HAP-1 (cell line): ENCODE measurements around the gene GALR2.

Source experiments
- DNase-seq, 2 experiments: peaks; one replicate each; pipeline ENCODE4 v3.0.0-alpha.2; 2016 to 2020; ENCODE audit warnings: low spot score in 2 of 2
- H3K27me3 ChIP-seq: fragments of 250-450 bp; sonication (Bioruptor Pico); 2 replicates; pipeline ENCODE4 v1.5.1; 2020; ENCODE audit warnings: low read depth, mild to moderate bottlenecking, moderate library complexity
- H3K36me3 ChIP-seq: fragments of 250-450 bp; sonication (Bioruptor Pico); replicated peaks from 2 replicates; pipeline ENCODE4 v1.5.1; 2020; ENCODE audit warnings: mild to moderate bottlenecking
- H3K4me1 ChIP-seq: fragments of 250-450 bp; sonication (Bioruptor Pico); 2 replicates; pipeline ENCODE4 v1.5.1; 2020; ENCODE audit warnings: mild to moderate bottlenecking
- H3K4me3 ChIP-seq: fragments of 250-450 bp; sonication (Bioruptor Pico); 2 replicates; pipeline ENCODE4 v1.5.1; 2020; ENCODE audit warnings: mild to moderate bottlenecking, moderate library complexity
- H3K9me3 ChIP-seq: fragments of 250-450 bp; sonication (Bioruptor Pico); 2 replicates; pipeline ENCODE4 v1.5.1; 2020; ENCODE audit warnings: mild to moderate bottlenecking, moderate library complexity
- in situ Hi-C: fragments of 300-500 bp; cut with MboI; formaldehyde crosslinking; loops from 3 replicates; pipeline ENCODE4 v1.14.3; 2020; ENCODE audit warnings: low sequenced_read_pairs, inconsistent platforms, mixed read lengths

GALR2 gene

GRCh38 chr17:76079956-76080767 is 5.6 kb downstream of the GALR2 start:
- in situ Hi-C loops: no loop called here
- Histone ChIP-seq H3K27me3 (peaks cover 20% of the 10 kb centered on the region), H3K36me3 (peaks cover 25% of the 10 kb centered on the region), H3K4me1 (no peaks in the 10 kb centered on the region), H3K9me3 (no peaks in the 10 kb centered on the region), H3K4me3 (no peak overlapping the region)
- no peak for DNase-seq

- in situ Hi-C loops: no loop called here
- Histone ChIP-seq H3K9me3 (no peaks in the 10 kb centered on the region), H3K4me1 (no peaks in the 10 kb centered on the region), H3K27me3 (peaks cover 20% of the 10 kb centered on the region), H3K36me3 (peaks cover 32% of the 10 kb centered on the region), H3K4me3 (no peak overlapping the region)
- DNase-seq: no peak
These were observed 6.2 kb downstream of the GALR2 start for GRCh38 chr17:76080768-76081287.

GRCh38 chr17:76081295-76082210 is 7.0 kb downstream of the GALR2 start:
- H3K4me1 ChIP-seq: no peaks in the 10 kb centered on the region
- DNase-seq: no peak
- no peaks in the 10 kb centered on the region for H3K9me3 ChIP-seq
- peaks cover 35% of the 10 kb centered on the region for H3K36me3 ChIP-seq
- in situ Hi-C loops: no loop called here
- H3K4me3 ChIP-seq: no peak overlapping the region
- peaks cover 20% of the 10 kb centered on the region for H3K27me3 ChIP-seq

- no peaks in the 10 kb centered on the region for H3K9me3 ChIP-seq
- DNase-seq: no peak
- no peak overlapping the region for H3K4me3 ChIP-seq
- no peaks in the 10 kb centered on the region for H3K4me1 ChIP-seq
- H3K36me3 ChIP-seq: peaks cover 35% of the 10 kb centered on the region
- peaks cover 20% of the 10 kb centered on the region for H3K27me3 ChIP-seq
- in situ Hi-C loops: no loop called here
These were observed 8.0 kb downstream of the GALR2 start for GRCh38 chr17:76082326-76083251.

- Histone ChIP-seq H3K36me3 (peaks cover 40% of the 10 kb centered on the region), H3K27me3 (peaks cover 14% of the 10 kb centered on the region), H3K9me3 (no peaks in the 10 kb centered on the region), H3K4me3 (no peak overlapping the region), H3K4me1 (no peaks in the 10 kb centered on the region)
- DNase-seq: no peak
- in situ Hi-C loops: no loop called here
These were observed 9.1 kb downstream of the GALR2 start for GRCh38 chr17:76083536-76084182.

GRCh38 chr17:76085066-76085730 is 10.6 kb downstream of the GALR2 start:
- Histone ChIP-seq H3K4me1 (no peaks in the 10 kb centered on the region), H3K9me3 (no peaks in the 10 kb centered on the region), H3K27me3 (peaks cover 1% of the 10 kb centered on the region), H3K36me3 (peaks cover 53% of the 10 kb centered on the region), H3K4me3 (no peak overlapping the region)
- DNase-seq: no peak
- in situ Hi-C loops: no loop called here

- Histone ChIP-seq H3K4me1 (no peaks in the 10 kb centered on the region), H3K9me3 (no peaks in the 10 kb centered on the region), H3K36me3 (peaks cover 53% of the 10 kb centered on the region), H3K27me3 (no peaks in the 10 kb centered on the region), H3K4me3 (no peak overlapping the region)
- DNase-seq: no peak
- in situ Hi-C loops: no loop called here
These were observed 11.3 kb downstream of the GALR2 start for GRCh38 chr17:76085731-76086366.

GRCh38 chr17:76086384-76086783 is 11.8 kb downstream of the GALR2 start:
- no peaks in the 10 kb centered on the region for H3K4me1 ChIP-seq
- no peak overlapping the region for H3K4me3 ChIP-seq
- no peaks in the 10 kb centered on the region for H3K9me3 ChIP-seq
- no peak for DNase-seq
- peaks cover 53% of the 10 kb centered on the region for H3K36me3 ChIP-seq
- in situ Hi-C loops: no loop called here
- no peaks in the 10 kb centered on the region for H3K27me3 ChIP-seq

- Histone ChIP-seq H3K9me3 (no peaks in the 10 kb centered on the region), H3K4me1 (no peaks in the 10 kb centered on the region), H3K27me3 (no peaks in the 10 kb centered on the region), H3K4me3 (no peak overlapping the region), H3K36me3 (peaks cover 50% of the 10 kb centered on the region)
- DNase-seq: no peak
- in situ Hi-C loops: no loop called here
These were observed 12.9 kb downstream of the GALR2 start for GRCh38 chr17:76087531-76087930.

- Histone ChIP-seq H3K4me1 (no peaks in the 10 kb centered on the region), H3K27me3 (no peaks in the 10 kb centered on the region), H3K9me3 (no peaks in the 10 kb centered on the region), H3K4me3 (no peak overlapping the region), H3K36me3 (peaks cover 46% of the 10 kb centered on the region)
- DNase-seq: no peak
- in situ Hi-C loops: no loop called here
These were observed 13.7 kb downstream of the GALR2 start for GRCh38 chr17:76088041-76088867.

GRCh38 chr17:76088868-76089576 is 14.4 kb downstream of the GALR2 start:
- Histone ChIP-seq H3K4me1 (no peaks in the 10 kb centered on the region), H3K4me3 (no peak overlapping the region), H3K36me3 (peaks cover 47% of the 10 kb centered on the region), H3K27me3 (no peaks in the 10 kb centered on the region), H3K9me3 (no peaks in the 10 kb centered on the region)
- DNase-seq: no peak
- in situ Hi-C loops: no loop called here
